Right cardiac atrium (tissue), 5 donors: ENCODE results near the gene TULP4. TPM values are rescaled to one million over a fixed set of nuclear protein-coding genes. Genes with fewer than 3 reads are reported as not detected.

Source experiments
- ATAC-seq, 2 donors: fragments of 200-7000 bp; cut with Tn5 transposase; one replicate each; pipeline versions ENCODE4 v1.8.0 to v1.9.1; 2020; ENCODE audit warnings: moderate library complexity in 2 of 2, mild to moderate bottlenecking in 1 of 2
- DNase-seq, 3 donors: peaks; one replicate each; pipeline ENCODE4 v3.0.0-alpha.2; 2020
- H3K27ac ChIP-seq: one replicate; pipeline ENCODE4 v1.5.1; 2013; ENCODE audit warnings: mild to moderate bottlenecking, low read length, control low read depth, moderate library complexity
- H3K27me3 ChIP-seq: one replicate; pipeline ENCODE4 v1.6.1; 2013; ENCODE audit not compliant: control insufficient read depth, insufficient read depth
- H3K4me1 ChIP-seq: one replicate; pipeline ENCODE4 v1.6.1; 2013; ENCODE audit warnings: low read length; ENCODE audit not compliant: control insufficient read depth, insufficient read depth
- H3K4me3 ChIP-seq: one replicate; pipeline ENCODE4 v1.5.1; 2013; ENCODE audit warnings: low read length, control low read depth
- H3K9me3 ChIP-seq: one replicate; pipeline ENCODE4 v1.6.1; 2013; ENCODE audit warnings: low read length; ENCODE audit not compliant: control insufficient read depth
- WGBS: extraction: QIAGEN DNeasy Blood & Tissue Kit; methylation state at CpG from one replicate; pipeline ENCODE4 v1.1.7; 2013; 5-methylcytosine and 5-hydroxymethylcytosine counted together
- intact Hi-C, 4 donors: fragments of 100-400 bp; cut with DNase I; formaldehyde crosslinking; loops; one replicate each; pipeline versions ENCODE4 v1.11.0 to v1.14.0; 2022 to 2023
- polyA plus RNA-seq: library from polyadenylated mRNA; stranded (reverse); fragments of 200-250 nt; gene quantifications from one replicate; pipeline ENCODE4 v1.2.3, GENCODE V29; 2013
- total RNA-seq, 4 donors: library from RNA; stranded (reverse); fragmentation: NEBNext Ultra II Directional; extraction: Animal tissue kit (Norgen Biotek cat#: 25700); gene quantifications; one replicate each; pipeline ENCODE4 v1.2.1, GENCODE V29; 2021
- donor health status: healthy with polysubstance abuse.
- donor health status: DM: no; HTN: yes; CAD: no.
- donor health status: DM: no; HTN: no; CAD: no.
- donor health status: DM: no; HTN: yes; CAD: no; lungs with severe emphysema.
- donor health status: DM: yes; HTN: yes; CAD: no.

TULP4 gene
- total and polyA plus RNA-seq, 5 donors = 14.7 to 228 (median 171) TPM

DNA sequence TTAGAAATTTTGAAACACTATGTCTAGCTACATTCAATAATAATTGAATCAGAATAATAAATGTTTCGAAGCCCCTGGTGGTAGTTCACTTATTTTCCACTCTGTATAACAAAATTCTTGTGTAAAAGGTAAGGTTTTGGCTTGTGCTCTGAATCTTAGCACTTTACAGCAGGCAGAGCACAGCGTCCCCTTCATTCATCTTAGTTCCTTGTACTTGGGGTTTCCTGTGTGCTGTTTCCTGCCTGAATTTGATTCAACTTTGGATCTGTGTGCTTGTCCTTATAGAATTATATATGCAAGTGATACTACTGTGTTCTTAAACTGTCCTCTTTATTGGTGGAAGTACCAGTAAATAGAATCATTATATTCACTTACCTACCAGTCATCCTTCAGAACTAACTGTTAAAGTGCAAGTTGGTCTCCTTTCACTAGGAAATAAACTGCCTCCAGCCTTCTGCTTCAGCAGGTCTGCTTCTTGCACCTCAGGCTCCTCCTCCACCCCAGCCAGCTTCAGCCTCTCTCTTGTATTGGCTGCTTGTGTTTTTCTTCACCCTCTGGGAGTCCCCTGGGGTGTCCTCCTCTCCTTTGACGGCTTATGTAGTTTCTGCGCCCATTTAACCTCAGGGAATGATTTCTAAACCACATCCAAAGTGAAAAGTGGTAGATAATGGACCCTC lies 28.8 kb upstream of the TULP4 start:
- ATAC-seq (peak; percentile 53 to 65), DNase-seq (peak in 1 of 3 donors; percentile 50)
- intact Hi-C loops = no loop called here
- H3K9me3 ChIP-seq = no peaks in the 10 kb centered on the region
- 58% methylated on average over 4 of the region's 4 CpGs for WGBS
- H3K27ac ChIP-seq = no peak overlapping the region
- H3K4me1 ChIP-seq = peaks cover 9% of the 10 kb centered on the region
- H3K27me3 ChIP-seq = no peaks in the 10 kb centered on the region
- H3K4me3 ChIP-seq = no peak overlapping the region

DNA sequence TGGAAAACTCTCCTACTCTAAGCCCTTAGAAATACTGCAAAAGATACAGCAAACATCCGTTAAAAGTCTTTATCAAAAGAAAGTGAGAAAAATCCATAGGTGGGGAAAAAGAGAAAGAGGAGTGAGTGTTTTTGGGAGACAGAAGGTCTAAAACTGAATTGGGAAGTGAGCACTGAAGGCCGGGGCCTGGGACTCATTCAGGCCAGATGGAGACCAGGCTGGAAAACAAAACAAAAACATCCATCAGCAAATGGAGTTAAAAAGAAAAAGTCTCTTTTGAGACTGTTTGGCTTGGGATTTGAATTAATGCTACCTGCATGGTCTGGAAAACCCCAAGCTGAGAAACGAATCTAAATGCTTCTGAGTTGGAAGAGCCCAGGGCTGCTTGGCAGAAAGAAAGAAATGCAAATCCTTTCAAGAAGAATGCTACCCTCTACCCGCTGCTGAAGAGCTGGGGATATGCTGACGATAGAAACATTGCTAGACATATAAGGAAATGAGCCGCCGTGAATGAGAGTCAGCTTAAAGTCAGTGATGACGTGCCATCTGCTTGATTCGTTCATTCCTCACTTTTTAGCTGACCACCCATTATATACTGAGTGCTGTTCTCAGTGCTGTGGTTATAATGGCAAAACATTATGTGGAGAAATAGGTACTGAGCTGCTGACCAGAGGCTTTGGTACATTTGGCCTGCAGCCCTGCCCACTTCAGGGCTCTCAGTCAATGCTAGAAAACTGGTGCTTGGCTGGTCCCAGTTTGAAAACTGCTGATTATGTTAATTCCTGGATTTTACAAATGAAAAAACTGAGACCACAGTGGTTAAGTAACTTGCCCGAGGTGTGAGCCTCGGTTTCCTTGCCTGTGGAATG lies 28.0 kb upstream of the TULP4 start:
- 46% methylated on average over 11 of the region's 11 CpGs for whole genome bisulfite sequencing
- Histone ChIP-seq H3K9me3 (no peaks in the 10 kb centered on the region), H3K27me3 (no peaks in the 10 kb centered on the region), H3K27ac (peak overlapping the region; percentile 43), H3K4me3 (no peak overlapping the region), H3K4me1 (peaks cover 9% of the 10 kb centered on the region)
- intact Hi-C loops = no loop called here
- DNase-seq (peak in 1 of 3 donors; percentile 20), ATAC-seq (peak; percentile 51 to 66)

DNA sequence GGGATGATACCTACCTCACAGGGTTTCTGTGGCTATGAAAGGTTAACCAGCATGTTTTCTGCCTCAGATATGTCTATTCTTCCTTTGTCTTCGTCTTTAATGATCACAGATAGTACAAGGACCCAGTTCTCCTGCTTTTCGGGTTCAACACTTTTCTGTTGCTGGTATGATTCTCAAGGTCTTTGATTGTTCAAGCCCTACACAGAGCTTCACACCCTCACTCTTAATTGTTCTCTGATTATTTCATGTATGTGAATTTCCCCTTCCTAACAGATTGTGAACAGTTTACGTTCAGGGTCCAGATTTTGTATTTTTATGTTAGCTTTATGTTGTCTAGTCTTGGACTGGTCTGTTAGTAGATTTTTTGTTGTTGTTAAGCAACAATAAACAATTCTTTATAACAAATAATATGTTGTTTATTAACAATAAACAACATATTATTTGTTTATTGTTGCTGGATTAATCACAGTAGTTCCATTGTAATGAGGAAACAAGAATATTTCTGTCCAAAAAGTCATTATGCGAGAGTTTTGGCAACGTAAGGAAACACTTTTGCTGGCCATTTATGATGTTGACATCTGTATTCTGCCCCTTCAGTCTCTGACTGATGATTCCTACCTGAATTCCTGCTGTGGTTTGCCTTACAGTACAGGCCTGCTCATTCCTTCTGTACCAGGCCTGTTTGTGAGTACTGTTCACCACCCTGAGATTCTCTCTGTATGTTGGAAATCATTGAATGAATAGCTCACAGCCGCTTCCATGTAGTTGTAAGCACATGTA lies 27.2 kb upstream of the TULP4 start:
- intact Hi-C loops = no loop called here
- H3K4me3 ChIP-seq = no peak overlapping the region
- no peak for DNase-seq
- H3K27ac ChIP-seq = peak overlapping the region; percentile 43
- H3K9me3 ChIP-seq = no peaks in the 10 kb centered on the region
- WGBS = 79% methylated on average over 6 of the region's 6 CpGs
- peaks cover 9% of the 10 kb centered on the region for H3K4me1 ChIP-seq
- no peaks in the 10 kb centered on the region for H3K27me3 ChIP-seq
- no peak for ATAC-seq

DNA sequence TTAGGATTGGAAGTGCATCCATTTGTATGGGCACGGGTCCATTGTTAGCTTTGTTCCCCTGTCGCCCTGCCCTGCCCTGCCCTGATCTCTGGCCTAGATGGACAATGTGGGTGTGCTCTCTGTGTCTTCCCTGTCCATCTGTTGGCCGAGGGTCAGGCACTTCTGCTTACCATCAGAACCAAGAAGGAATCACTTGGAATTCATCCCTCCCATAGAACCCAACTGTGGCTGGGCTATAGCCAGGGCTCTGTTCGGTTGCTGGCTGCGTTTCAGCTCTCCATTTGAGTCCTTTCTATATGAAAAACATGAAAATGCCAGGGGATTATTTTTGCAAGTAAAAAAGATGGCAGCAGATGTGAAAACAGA lies 26.6 kb upstream of the TULP4 start:
- Histone ChIP-seq H3K27me3 (no peaks in the 10 kb centered on the region), H3K9me3 (no peaks in the 10 kb centered on the region), H3K27ac (no peak overlapping the region), H3K4me1 (peaks cover 9% of the 10 kb centered on the region), H3K4me3 (no peak overlapping the region)
- DNase-seq (peak in 1 of 3 donors; percentile 34), ATAC-seq (peak; percentile 17 to 46)
- WGBS = 38% methylated on average over 5 of the region's 5 CpGs
- intact Hi-C loops = no loop called here

DNA sequence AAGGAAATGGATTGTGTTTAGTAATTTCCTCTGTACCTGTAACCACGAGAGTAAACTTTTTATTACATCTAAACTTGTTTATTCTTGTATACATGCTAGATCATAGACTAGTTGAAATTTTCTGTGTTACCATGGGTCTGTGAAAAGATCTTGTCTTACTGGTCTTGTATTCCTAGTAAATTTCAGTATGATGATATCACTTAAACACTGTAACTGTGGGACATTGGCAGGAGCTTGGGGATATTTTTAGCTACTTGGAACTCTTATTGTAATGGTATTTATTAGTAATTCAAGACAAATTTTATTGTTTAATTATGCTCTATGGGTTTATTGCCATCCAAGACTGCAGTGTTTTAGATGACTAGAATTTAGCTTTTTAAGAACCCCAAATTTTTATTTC lies 25.9 kb upstream of the TULP4 start:
- Histone ChIP-seq H3K4me3 (no peak overlapping the region), H3K27ac (no peak overlapping the region), H3K27me3 (no peaks in the 10 kb centered on the region), H3K9me3 (no peaks in the 10 kb centered on the region), H3K4me1 (peaks cover 9% of the 10 kb centered on the region)
- 22% methylated on average over 1 of the region's 1 CpG for WGBS
- intact Hi-C loops = no loop called here
- ATAC-seq (peak in 1 of 2 donors; percentile 23), DNase-seq (no peak)

- no peak overlapping the region for H3K27ac ChIP-seq
Measured at GRCh38 chr6:158287047-158287446, 25.2 kb upstream of the TULP4 start.

GRCh38 chr6:158290040-158290439 lies 22.2 kb upstream of the TULP4 start:
- Histone ChIP-seq H3K27ac (no peak overlapping the region), H3K9me3 (no peaks in the 10 kb centered on the region), H3K4me1 (peaks cover 4% of the 10 kb centered on the region), H3K27me3 (no peaks in the 10 kb centered on the region), H3K4me3 (no peak overlapping the region)
- intact Hi-C loops = no loop called here
- ATAC-seq (no peak), DNase-seq (no peak)
- WGBS = 92% methylated on average over 3 of the region's 3 CpGs

More at GRCh38 chr6:158287047-158287446, 25.2 kb upstream of the TULP4 start:
- H3K9me3 ChIP-seq = no peaks in the 10 kb centered on the region
- H3K27me3 ChIP-seq = no peaks in the 10 kb centered on the region
- DNase-seq (no peak), ATAC-seq (no peak)
- H3K4me3 ChIP-seq = no peak overlapping the region
- intact Hi-C loops = no loop called here
- 86% methylated on average over 4 of the region's 4 CpGs for WGBS
- peaks cover 9% of the 10 kb centered on the region for H3K4me1 ChIP-seq

DNA sequence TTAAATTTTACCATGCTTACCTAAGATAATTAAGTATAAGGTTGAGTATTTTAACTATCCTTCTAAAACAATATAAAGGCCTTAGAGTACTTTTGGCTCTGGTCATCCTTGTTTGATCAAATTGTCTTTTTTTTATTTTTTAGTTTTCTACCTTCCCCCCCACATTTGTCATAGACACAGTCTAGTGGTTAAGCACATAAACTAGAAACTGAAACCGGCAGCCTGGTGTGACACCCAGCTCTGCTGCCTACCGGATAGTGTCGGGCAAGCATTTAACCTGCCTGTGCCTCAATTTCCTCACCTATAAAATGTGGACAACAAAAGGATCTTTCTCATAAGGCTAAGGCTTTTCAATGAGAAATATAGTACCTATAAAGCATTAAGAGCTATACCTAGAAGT lies 21.6 kb upstream of the TULP4 start:
- Histone ChIP-seq H3K9me3 (no peaks in the 10 kb centered on the region), H3K4me1 (peaks cover 1% of the 10 kb centered on the region), H3K27me3 (no peaks in the 10 kb centered on the region), H3K4me3 (no peak overlapping the region), H3K27ac (no peak overlapping the region)
- no peak for DNase-seq
- no peak for ATAC-seq
- intact Hi-C loops = no loop called here
- WGBS = 86% methylated on average over 3 of the region's 3 CpGs

- no peaks in the 10 kb centered on the region for H3K27me3 ChIP-seq
- no peaks in the 10 kb centered on the region for H3K4me1 ChIP-seq
- ATAC-seq (no peak), DNase-seq (no peak)
- 99% methylated on average over 3 of the region's 3 CpGs for WGBS
- intact Hi-C loops = no loop called here
- no peak overlapping the region for H3K27ac ChIP-seq
- H3K9me3 ChIP-seq = no peaks in the 10 kb centered on the region
- H3K4me3 ChIP-seq = no peak overlapping the region
Measured at GRCh38 chr6:158292016-158292415, 20.2 kb upstream of the TULP4 start.

- DNase-seq = no peak
- WGBS = 94% methylated on average over 1 of the region's 1 CpG
- H3K27ac ChIP-seq = no peak overlapping the region
Measured at GRCh38 chr6:158293122-158293521, 19.1 kb upstream of the TULP4 start.

More at GRCh38 chr6:158293122-158293521, 19.1 kb upstream of the TULP4 start:
- no peaks in the 10 kb centered on the region for H3K4me1 ChIP-seq
- no peak overlapping the region for H3K4me3 ChIP-seq
- no peaks in the 10 kb centered on the region for H3K9me3 ChIP-seq
- intact Hi-C loops = no loop called here
- no peaks in the 10 kb centered on the region for H3K27me3 ChIP-seq
- no peak for ATAC-seq
